ENCODE results near the gene UNC5B.

- TF ChIP-seq POLR2A (IDR thresholded peaks at IDR 0.05) (no peak), CTCF (IDR thresholded peaks at IDR 0.05) (no peak)
These were observed 67.3 kb downstream of the UNC5B start for GRCh38 chr10:71279590-71280170.
